Adrenal gland (tissue), 5 donors: ENCODE data around the gene CYP19A1.

ENCODE experiments used
- CTCF ChIP-seq, 6 experiments: fragments of 450-650 bp in 4 of 6; fragments of 200-600 bp in 2 of 6; sonication (generic) in 1 of 6; IDR thresholded peaks; 1 replicate in 5 of 6; 2 replicates in 1 of 6; pipeline versions ENCODE4 v1.5.1 to v1.8.0; 2016 to 2021; ENCODE audit warnings: antibody characterized with exemption in 6 of 6, mild to moderate bottlenecking in 2 of 6, moderate library complexity in 1 of 6
- POLR2A ChIP-seq, 2 donors: fragments of 450-650 bp; IDR thresholded peaks; one replicate each; pipeline ENCODE4 v1.6.1; 2017; ENCODE audit warnings: antibody characterized with exemption in 2 of 2, mild to moderate bottlenecking in 2 of 2, moderate library complexity in 1 of 2
- donor health status: DM: no; HTN: no; CAD: no.

GRCh38 chr15:51366071-51366470, 27.7 kb upstream of the CYP19A1 start:
- no peak for TF ChIP-seq CTCF (IDR thresholded peaks at IDR 0.05)
- TF ChIP-seq POLR2A (IDR thresholded peaks at IDR 0.05), result no peak
